Bone marrow (tissue), 2 donors: ENCODE measurements around the gene CA11.

Experiments used
- DNase-seq, 2 donors: peaks; one replicate each; lab custom pipeline; 2025; lab: John Stamatoyannopoulos, UW

Gene CA11

GRCh38 chr19:48628486-48629296 lies 17.3 kb downstream of the CA11 start:
- no peak for DNase-seq

- DNase-seq, result no peak
Observed at GRCh38 chr19:48627865-48628314, 18.1 kb downstream of the CA11 start.

GRCh38 chr19:48627201-48627864 lies 18.7 kb downstream of the CA11 start:
- DNase-seq, result no peak

GRCh38 chr19:48625891-48626327 lies 20.1 kb downstream of the CA11 start:
- DNase-seq, result no peak

- DNase-seq, result no peak
Observed at GRCh38 chr19:48624791-48625723, 20.9 kb downstream of the CA11 start.

- peak; percentile 72 to 91 for DNase-seq
Observed at GRCh38 chr19:48624067-48624594, 21.9 kb downstream of the CA11 start.

- DNase-seq, result no peak
Observed at GRCh38 chr19:48623556-48624066, 22.4 kb downstream of the CA11 start.

GRCh38 chr19:48619692-48620585 lies 26.0 kb downstream of the CA11 start:
- no peak for DNase-seq

GRCh38 chr19:48618916-48619691 lies 26.9 kb downstream of the CA11 start, which contains the start of the genes RPL18 and SPHK2:
Gene RPL18 (minus strand): TSS chr19:48619178. CDS start chr19:48619143, 35 bp downstream.
Gene SPHK2 (plus strand): TSS chr19:48619506. CDS start chr19:48620515, 1,009 bp downstream.
- peak; percentile 94 to 100 for DNase-seq

- no peak for DNase-seq
Observed at GRCh38 chr19:48618278-48618915, 27.6 kb downstream of the CA11 start.

GRCh38 chr19:48617146-48617937 lies 28.6 kb downstream of the CA11 start:
- no peak for DNase-seq

- no peak for DNase-seq
Observed at GRCh38 chr19:48616491-48617056, 29.4 kb downstream of the CA11 start.

GRCh38 chr19:48616041-48616436 lies 29.9 kb downstream of the CA11 start:
- DNase-seq, result no peak

- no peak for DNase-seq
Observed at GRCh38 chr19:48615231-48616040, 30.6 kb downstream of the CA11 start.

GRCh38 chr19:48614436-48615230 lies 31.4 kb downstream of the CA11 start, which contains the start of gene FAM83E:
Gene FAM83E (minus strand): TSS chr19:48615076. CDS start chr19:48613372, 1,704 bp downstream.
- DNase-seq, result no peak

GRCh38 chr19:48613852-48614435 lies 32.0 kb downstream of the CA11 start:
- no peak for DNase-seq
